ENCODE measurements around the gene NBAS.

The NBAS gene

GRCh38 chr2:15481000-15481399 is 80.1 kb downstream of the NBAS start:
- Histone ChIP-seq H3K27ac (ENCODE audit: low read depth, low read length) (no peak overlapping the region), H3K4me2 (ENCODE audit: low read depth, low read length, poor library complexity, severe bottlenecking) (no peak overlapping the region)

GRCh38 chr2:15480552-15480951 is 80.6 kb downstream of the NBAS start:
- H3K4me2 ChIP-seq (ENCODE audit: low read depth, low read length, poor library complexity, severe bottlenecking) = no peak overlapping the region
- TF ChIP-seq EZH2phosphoT487 (conservative IDR thresholded peaks at IDR 0.05; ENCODE audit: low read length) = no peak
- no peaks in the 10 kb centered on the region for H3K9me2 ChIP-seq (replicated peaks; ENCODE audit: insufficient read depth, low read length)
- H3K27me3 ChIP-seq (ENCODE audit: low read length) = no peaks in the 10 kb centered on the region
- no peaks in the 10 kb centered on the region for H3F3A ChIP-seq (ENCODE audit: insufficient read depth)
- H3K4me3 ChIP-seq (ENCODE audit: insufficient read depth, low read length, poor library complexity, severe bottlenecking) = no peak overlapping the region
- H2AFZ ChIP-seq (ENCODE audit: low read depth, low read length, severe bottlenecking) = no peak overlapping the region
- no peaks in the 10 kb centered on the region for H3K79me2 ChIP-seq (ENCODE audit: insufficient read depth, low read length)
- H3K9me3 ChIP-seq (ENCODE audit: insufficient read depth, low read length) = no peaks in the 10 kb centered on the region
- no peaks in the 10 kb centered on the region for H3K36me3 ChIP-seq (ENCODE audit: low read length)
- H4K20me1 ChIP-seq (ENCODE audit: low read depth, low read length) = no peaks in the 10 kb centered on the region
- no peak overlapping the region for H3K9ac ChIP-seq (ENCODE audit: low read length)
- no peak overlapping the region for H3K27ac ChIP-seq (ENCODE audit: low read depth, low read length)

More at GRCh38 chr2:15481000-15481399, 80.1 kb downstream of the NBAS start:
- Histone ChIP-seq H3K27me3 (ENCODE audit: low read length) (no peaks in the 10 kb centered on the region), H3K36me3 (ENCODE audit: low read length) (no peaks in the 10 kb centered on the region), H3K4me3 (ENCODE audit: insufficient read depth, low read length, poor library complexity, severe bottlenecking) (no peak overlapping the region), H3K79me2 (ENCODE audit: insufficient read depth, low read length) (no peaks in the 10 kb centered on the region), H3F3A (ENCODE audit: insufficient read depth) (no peaks in the 10 kb centered on the region), H4K20me1 (ENCODE audit: low read depth, low read length) (no peaks in the 10 kb centered on the region), H3K9me3 (ENCODE audit: insufficient read depth, low read length) (no peaks in the 10 kb centered on the region), H3K9ac (ENCODE audit: low read length) (no peak overlapping the region), H3K9me2 (replicated peaks; ENCODE audit: insufficient read depth, low read length) (no peaks in the 10 kb centered on the region), H2AFZ (ENCODE audit: low read depth, low read length, severe bottlenecking) (no peak overlapping the region)
- TF ChIP-seq, protein P1, sequence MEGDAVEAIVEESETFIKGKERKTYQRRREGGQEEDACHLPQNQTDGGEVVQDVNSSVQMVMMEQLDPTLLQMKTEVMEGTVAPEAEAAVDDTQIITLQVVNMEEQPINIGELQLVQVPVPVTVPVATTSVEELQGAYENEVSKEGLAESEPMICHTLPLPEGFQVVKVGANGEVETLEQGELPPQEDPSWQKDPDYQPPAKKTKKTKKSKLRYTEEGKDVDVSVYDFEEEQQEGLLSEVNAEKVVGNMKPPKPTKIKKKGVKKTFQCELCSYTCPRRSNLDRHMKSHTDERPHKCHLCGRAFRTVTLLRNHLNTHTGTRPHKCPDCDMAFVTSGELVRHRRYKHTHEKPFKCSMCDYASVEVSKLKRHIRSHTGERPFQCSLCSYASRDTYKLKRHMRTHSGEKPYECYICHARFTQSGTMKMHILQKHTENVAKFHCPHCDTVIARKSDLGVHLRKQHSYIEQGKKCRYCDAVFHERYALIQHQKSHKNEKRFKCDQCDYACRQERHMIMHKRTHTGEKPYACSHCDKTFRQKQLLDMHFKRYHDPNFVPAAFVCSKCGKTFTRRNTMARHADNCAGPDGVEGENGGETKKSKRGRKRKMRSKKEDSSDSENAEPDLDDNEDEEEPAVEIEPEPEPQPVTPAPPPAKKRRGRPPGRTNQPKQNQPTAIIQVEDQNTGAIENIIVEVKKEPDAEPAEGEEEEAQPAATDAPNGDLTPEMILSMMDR (IDR thresholded peaks at IDR 0.05; ENCODE audit: insufficient read depth, low read length, poor library complexity, severe bottlenecking) = no peak
- no peak for TF ChIP-seq EZH2phosphoT487 (conservative IDR thresholded peaks at IDR 0.05; ENCODE audit: low read length)

- 0 out of 2 replicates have a peak, but pooled peaks cover 2% of the 10 kb centered on the region for H3K36me3 ChIP-seq (ENCODE audit: low read length)
- no peaks in the 10 kb centered on the region for H3K9me2 ChIP-seq (replicated peaks; ENCODE audit: insufficient read depth, low read length)
- TF ChIP-seq, protein P1 (IDR thresholded peaks at IDR 0.05; ENCODE audit: insufficient read depth, low read length, poor library complexity, severe bottlenecking) = no peak
- TF ChIP-seq EZH2phosphoT487 (conservative IDR thresholded peaks at IDR 0.05; ENCODE audit: low read length) = no peak
- no peaks in the 10 kb centered on the region for H3K9me3 ChIP-seq (ENCODE audit: insufficient read depth, low read length)
- no peaks in the 10 kb centered on the region for H3F3A ChIP-seq (ENCODE audit: insufficient read depth)
- H2AFZ ChIP-seq (ENCODE audit: low read depth, low read length, severe bottlenecking) = no peak overlapping the region
- H3K27ac ChIP-seq (ENCODE audit: low read depth, low read length) = no peak overlapping the region
- no peaks in the 10 kb centered on the region for H3K27me3 ChIP-seq (ENCODE audit: low read length)
- H3K4me3 ChIP-seq (ENCODE audit: insufficient read depth, low read length, poor library complexity, severe bottlenecking) = no peak overlapping the region
- H3K4me2 ChIP-seq (ENCODE audit: low read depth, low read length, poor library complexity, severe bottlenecking) = no peak overlapping the region
- H3K9ac ChIP-seq (ENCODE audit: low read length) = no peak overlapping the region
- no peaks in the 10 kb centered on the region for H3K79me2 ChIP-seq (ENCODE audit: insufficient read depth, low read length)
- no peaks in the 10 kb centered on the region for H4K20me1 ChIP-seq (ENCODE audit: low read depth, low read length)
Measured at GRCh38 chr2:15472876-15473275, 88.3 kb downstream of the NBAS start.

- Histone ChIP-seq H3K9me2 (replicated peaks; ENCODE audit: insufficient read depth, low read length) (no peaks in the 10 kb centered on the region), H3K36me3 (ENCODE audit: low read length) (peaks cover 8% of the 10 kb centered on the region; the same call in 1 of the 2 replicates), H3K4me2 (ENCODE audit: low read depth, low read length, poor library complexity, severe bottlenecking) (no peak overlapping the region), H2AFZ (ENCODE audit: low read depth, low read length, severe bottlenecking) (no peak overlapping the region), H3K4me3 (ENCODE audit: insufficient read depth, low read length, poor library complexity, severe bottlenecking) (no peak overlapping the region), H3K9me3 (ENCODE audit: insufficient read depth, low read length) (no peaks in the 10 kb centered on the region), H3K27ac (ENCODE audit: low read depth, low read length) (no peak overlapping the region), H4K20me1 (ENCODE audit: low read depth, low read length) (no peaks in the 10 kb centered on the region), H3K79me2 (ENCODE audit: insufficient read depth, low read length) (no peaks in the 10 kb centered on the region), H3K9ac (ENCODE audit: low read length) (no peak overlapping the region), H3K27me3 (ENCODE audit: low read length) (no peaks in the 10 kb centered on the region), H3F3A (ENCODE audit: insufficient read depth) (no peaks in the 10 kb centered on the region)
- TF ChIP-seq, protein P1 (IDR thresholded peaks at IDR 0.05; ENCODE audit: insufficient read depth, low read length, poor library complexity, severe bottlenecking) = no peak
- no peak for TF ChIP-seq EZH2phosphoT487 (conservative IDR thresholded peaks at IDR 0.05; ENCODE audit: low read length)
Measured at GRCh38 chr2:15472133-15472532, 89.0 kb downstream of the NBAS start.

All from SU-DHL-6 (cell line).